NOMO-1 treated with DMSO at 0.1 percent for 48 hours (cell line): ENCODE results near the gene PARD6A.

Experiments
- DNase-seq: peaks from one replicate; lab custom pipeline; 2025; ENCODE audit not compliant: unreplicated experiment; lab: John Stamatoyannopoulos, UW

The PARD6A gene, protein sequence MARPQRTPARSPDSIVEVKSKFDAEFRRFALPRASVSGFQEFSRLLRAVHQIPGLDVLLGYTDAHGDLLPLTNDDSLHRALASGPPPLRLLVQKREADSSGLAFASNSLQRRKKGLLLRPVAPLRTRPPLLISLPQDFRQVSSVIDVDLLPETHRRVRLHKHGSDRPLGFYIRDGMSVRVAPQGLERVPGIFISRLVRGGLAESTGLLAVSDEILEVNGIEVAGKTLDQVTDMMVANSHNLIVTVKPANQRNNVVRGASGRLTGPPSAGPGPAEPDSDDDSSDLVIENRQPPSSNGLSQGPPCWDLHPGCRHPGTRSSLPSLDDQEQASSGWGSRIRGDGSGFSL

DNA sequence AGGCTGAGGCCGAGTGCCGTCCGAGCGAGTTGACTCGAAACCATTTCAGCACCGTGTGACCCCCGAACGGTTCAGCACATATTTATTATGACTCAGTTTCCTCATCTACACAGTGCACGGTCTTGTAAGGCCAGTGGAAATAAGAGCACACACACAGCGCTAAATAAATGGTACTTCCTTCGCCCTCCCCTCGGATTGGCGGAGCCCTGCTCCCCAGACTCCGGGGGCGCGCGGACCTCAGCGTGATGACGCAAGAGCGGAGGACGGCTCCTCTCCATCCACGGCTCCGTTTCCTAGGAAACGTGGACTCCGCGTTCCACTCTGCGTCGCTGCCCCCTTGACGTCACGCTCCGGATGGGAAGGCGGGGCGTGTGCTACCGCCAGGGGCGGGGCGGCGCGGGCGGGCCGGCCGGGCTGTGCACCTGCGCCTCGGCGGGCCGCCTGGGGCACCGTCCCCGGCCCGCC, at the start of gene PARD6A:
PARD6A (plus strand) TSS at position 397 of the 465 bp plus-strand sequence. CDS start 79 bp downstream, outside the sequence.
- DNase-seq, result peak; percentile 94

DNA sequence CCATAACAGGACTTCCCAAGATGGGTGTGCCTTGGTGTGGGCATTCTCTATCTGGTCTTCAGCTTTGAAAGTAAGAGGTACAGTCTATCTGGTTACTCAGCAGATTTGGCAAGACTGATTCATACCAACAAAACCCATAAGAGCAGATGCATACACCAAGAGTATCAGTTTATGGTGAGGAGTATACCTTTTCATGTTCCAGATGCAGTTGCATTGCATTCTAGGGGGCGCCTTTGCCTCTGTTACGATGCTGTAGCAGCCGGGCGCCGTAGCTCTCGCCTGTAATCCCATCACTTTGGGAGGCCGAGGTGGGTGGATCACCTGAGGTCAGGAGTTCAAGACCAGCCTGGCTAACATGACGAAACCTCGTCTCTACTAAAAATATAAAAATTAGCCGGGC, 47.0 kb upstream of the PARD6A start:
- DNase-seq, result no peak

DNA sequence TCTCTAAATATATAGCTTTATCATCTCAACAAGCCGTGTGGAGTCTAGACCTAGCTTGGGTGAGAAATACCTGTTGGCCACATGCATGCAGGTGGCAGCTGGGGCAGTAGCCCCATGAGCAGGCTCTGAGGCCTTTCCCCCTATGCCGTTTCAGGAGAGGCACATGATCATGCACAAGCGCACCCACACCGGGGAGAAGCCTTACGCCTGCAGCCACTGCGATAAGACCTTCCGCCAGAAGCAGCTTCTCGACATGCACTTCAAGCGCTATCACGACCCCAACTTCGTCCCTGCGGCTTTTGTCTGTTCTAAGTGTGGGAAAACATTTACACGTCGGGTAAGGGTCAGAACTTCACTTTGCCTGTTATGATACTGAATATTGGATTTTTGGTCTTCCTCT, 32.5 kb upstream of the PARD6A start:
- no peak for DNase-seq

DNA sequence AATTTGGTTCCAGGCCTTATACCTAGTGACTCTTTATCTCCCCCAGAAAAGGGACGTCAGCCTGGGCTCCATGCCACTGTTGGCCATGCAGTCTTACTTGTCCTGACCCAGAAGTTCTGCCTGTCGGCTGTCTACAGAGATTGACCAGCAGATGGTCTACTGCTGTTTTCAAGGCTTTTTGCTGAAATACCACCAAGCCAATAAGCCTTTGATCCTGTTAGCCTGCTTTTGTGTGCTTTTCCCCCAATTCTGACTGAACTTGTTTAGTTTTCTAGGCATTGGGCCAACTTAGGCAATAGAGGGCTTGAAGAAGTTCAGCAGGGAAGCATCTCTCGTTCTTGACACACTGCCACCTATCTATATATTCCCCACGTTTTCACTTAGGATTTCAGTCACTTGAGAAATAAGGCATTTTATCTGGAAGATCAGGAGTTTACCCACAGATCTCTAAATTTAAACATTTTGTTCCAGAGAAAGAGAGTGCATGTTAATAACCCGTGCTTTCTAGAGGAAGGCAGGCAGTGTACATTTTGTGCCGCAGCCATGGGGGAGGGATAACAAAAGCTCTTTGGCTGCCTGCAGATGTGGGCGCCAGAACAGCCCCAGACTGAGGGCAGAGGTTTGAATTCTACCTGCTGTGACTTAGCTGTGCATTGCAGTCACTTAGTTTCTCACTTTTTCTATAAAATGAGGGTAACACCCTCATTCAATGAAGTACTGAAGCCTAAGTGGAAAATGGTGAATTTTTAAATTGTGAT, 28.2 kb upstream of the PARD6A start:
- no peak for DNase-seq

DNA sequence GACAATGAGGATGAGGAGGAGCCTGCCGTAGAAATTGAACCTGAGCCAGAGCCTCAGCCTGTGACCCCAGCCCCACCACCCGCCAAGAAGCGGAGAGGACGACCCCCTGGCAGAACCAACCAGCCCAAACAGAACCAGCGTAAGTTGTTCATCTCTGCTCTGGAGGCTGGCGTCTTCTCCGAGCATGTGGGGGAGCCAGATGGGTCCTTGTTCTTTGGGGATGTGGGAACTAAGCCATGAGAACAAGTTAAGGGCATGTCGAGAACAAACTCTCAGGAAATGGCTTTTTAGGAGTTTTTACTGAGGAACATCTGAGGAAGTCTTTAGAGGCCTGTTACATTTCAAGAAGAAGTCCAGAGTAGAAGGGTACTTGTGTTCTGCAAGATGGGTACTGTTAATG, 24.0 kb upstream of the PARD6A start:
- DNase-seq, result no peak

DNA sequence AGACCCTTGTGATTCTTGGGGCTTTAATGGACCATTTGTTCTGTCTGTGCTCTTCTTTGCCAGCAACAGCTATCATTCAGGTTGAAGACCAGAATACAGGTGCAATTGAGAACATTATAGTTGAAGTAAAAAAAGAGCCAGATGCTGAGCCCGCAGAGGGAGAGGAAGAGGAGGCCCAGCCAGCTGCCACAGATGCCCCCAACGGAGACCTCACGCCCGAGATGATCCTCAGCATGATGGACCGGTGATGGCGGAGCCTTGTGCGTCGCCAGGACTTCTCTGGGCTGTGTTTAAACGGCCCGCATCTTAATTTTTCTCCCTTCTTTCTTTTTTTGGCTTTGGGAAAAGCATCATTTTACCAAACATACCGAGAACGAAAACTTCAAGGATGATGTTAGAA, 23.1 kb upstream of the PARD6A start:
- no peak for DNase-seq

DNA sequence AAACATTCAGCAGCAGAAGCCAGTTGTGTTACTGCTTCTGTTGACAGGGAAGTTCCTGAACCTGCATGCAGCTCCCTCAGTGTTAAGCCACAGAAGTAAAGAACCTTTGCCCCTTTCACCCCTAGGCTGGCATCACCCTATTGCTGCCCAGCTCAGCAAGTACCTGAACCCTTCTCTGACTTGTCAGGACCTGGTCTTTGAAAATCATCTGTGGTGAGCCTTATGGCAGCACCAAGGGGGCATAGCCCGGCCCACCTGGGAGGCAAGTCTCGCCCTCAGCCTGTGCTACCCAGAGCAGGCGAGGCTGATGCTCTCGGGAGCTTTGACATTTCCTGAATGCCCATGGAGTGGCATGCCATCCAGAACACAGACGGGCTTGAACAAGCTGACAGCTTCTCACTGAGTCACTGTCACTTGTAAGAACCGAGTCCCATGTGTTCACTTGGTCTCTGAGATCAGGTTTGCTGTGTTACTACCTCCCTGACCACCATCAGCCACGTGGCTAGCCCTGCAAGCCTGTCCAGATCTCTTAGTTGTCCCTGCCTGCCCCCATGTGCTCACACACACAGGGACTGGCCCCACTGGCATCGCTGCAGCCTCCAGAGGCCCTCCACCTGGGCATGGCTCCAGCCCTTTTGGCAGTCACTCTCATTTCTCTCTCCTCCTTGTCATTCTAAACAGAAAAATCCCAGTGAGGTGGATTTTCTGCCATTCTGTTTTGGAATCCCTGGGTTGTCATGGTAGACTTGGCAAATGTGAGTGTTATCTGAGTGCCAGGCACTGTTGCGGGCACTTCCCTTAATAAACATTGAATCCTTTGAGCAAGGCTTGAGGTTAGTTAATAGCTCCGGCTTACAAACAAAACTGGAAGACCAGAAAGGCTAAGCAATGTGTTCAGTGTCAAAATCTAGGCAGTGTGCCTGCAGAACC, 18.7 kb upstream of the PARD6A start:
- DNase-seq, result no peak

DNA sequence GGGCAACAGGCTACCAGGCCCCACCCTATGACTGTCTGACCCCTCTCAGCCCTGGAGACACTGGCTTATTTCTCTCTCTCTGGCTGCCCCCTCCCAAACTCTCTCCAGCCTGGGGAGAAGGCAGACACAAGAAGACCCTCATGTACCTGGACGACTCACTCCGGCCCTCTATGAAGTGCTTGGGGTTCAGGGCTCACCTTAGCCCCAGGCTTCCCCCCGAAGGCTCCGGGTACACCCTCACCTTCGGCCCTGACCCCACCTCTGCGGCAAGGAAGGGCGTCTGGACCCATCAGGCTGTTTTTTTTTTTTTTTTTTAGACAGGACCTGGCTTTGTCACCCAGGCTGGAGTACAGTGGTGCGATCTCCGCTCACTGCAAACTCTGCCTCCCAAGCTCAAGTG, 16.7 kb upstream of the PARD6A start:
- no peak for DNase-seq

DNA sequence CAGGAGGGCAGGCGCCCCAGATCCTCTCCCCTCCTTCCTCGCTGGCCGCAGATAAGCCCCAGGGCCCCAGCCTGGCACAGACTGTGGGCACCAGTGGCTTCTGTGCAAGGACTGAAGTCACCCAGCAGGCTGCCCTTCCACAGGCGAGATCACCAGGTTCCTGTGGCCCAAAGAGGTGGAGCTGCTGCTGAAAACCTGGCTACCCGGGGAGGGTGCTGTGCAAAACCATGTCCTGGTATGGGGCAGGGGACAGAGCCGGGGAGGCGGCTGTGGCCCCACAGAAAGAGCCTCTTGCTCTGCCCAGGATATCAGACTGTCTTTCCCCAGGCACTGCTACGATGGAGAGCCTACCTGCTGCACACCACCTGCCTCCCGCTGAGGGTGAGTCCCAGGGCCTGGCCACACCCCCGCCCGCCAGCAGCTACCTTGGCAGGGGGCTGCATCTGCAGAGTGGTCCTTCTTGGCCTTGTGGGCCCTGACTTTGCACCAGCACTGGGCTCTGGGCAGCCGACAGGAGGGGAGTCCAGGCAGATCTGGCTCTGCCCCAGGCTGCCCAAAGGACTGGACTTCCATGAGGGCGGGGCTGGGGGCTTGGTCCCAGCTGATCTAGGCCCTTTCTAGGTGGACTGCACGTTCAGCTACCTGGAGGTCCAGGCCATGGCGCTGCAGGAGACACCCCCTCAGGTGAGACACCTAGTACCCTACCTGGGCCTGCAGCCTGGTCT, 15.2 kb upstream of the PARD6A start:
- no peak for DNase-seq

DNA sequence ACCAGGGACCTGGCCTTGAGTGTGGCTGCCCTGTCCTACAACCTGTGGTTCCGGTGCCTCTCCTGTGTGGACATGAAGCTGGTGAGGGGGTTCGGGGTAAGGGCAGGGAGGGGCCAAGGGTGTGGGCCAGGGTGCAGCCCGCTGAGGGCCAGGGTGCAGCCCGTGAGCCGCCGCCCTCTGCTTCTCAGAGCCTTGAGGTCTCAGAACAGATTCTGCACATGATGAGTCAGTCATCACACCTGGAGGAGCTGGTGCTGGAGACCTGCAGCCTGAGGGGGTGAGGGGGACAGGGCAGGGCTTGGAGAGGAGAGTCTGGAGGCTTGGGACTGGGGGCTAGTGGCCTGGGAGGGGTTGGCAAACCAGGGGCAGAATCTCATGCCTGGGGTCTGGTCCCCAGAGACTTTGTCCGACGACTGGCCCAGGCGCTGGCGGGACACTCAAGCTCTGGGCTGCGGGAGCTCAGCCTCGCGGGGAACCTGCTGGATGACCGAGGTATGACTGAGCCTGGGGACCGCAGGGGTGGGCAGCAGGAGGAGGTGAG, 13.6 kb upstream of the PARD6A start:
- no peak for DNase-seq

DNA sequence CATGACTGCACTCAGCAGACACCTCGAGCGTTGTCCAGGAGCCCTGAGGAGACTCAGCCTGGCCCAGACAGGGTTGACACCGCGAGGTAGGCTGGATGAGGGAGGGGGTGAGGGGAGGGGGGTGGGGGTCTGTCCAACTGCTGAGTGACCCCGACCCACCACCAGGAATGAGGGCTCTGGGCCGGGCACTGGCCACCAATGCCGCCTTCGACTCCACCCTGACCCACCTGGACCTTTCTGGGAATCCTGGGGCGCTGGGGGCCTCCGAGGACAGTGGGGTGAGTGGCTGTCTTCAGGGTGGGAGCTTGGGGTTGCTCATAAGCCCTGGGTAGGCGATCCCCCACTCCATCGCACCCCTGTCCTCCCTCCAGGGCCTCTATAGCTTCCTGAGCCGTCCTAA, 13.1 kb upstream of the PARD6A start:
- DNase-seq, result no peak

DNA sequence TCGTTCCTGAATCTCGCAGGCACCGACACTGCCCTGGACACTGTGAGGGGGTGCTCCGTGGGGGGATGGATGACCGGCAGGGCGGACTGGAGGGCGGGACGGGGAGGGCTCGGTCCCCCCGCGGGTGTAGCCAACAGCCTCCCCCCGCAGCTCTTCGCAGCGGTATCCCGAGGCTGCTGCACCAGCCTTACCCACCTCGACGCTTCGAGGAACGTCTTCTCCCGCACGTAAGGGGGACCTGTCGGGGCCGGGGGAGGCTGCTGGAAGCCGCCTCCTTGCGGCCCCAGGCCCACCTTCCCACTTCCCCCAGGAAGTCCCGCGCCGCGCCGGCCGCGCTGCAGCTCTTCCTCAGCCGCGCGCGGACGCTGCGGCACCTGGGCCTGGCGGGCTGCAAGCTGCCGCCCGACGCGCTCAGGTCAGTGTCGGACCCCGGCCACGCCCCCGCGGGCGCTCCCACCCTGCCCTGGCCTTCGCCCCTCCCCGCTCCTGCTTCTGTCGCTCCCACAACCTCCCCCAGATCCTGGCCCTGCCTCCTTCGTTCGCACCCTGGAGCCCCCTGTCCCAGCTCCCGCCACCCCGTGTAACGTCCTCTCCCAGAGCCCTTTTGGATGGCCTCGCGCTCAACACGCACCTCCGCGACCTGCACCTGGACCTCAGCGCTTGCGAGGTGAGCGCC, 12.5 kb upstream of the PARD6A start:
- no peak for DNase-seq

DNA sequence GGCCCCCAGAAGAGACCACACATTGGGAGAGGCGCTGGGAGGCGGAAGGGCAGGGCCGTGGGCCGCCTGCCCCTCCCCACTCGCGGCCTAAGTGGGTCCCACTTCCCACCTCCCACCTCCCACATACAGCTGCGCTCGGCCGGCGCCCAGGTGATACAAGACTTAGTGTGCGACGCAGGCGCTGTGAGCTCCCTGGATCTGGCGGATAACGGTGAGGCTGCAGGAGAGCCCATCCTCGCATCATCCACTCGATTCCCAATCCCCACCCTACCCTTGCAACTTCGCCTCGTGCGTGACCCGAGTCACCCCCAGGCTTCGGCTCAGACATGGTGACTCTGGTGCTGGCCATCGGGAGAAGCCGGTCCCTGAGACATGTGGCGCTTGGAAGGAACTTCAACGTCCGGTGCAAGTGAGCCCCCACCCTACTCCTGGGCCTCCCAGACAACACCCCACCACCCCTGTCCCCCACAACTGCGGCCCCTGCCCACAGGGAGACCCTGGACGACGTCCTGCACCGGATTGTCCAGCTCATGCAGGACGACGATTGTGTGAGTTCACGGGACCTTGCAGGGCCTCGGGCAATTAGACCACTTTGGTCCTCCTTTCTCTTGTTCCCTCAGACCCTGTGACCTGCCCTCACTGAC, 11.9 kb upstream of the PARD6A start:
- DNase-seq, result no peak

DNA sequence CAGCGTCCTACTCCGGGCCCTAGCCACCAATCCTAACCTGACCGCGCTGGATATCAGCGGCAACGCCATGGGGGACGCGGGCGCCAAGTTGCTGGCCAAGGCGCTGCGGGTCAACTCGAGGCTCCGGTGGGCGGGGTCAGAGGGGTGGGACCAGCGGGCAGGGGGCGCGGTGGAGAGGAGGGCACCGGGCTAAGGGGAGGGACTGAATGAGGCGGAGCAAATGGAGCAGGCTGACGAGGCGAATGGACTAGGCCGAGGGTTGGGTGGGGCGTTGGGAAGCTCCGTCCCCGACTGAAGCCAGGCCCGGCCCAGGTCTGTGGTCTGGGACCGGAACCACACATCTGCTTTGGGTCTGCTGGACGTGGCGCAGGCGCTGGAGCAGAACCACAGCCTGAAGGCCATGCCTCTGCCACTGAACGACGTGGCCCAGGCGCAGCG, 11.2 kb upstream of the PARD6A start:
- DNase-seq, result no peak

DNA sequence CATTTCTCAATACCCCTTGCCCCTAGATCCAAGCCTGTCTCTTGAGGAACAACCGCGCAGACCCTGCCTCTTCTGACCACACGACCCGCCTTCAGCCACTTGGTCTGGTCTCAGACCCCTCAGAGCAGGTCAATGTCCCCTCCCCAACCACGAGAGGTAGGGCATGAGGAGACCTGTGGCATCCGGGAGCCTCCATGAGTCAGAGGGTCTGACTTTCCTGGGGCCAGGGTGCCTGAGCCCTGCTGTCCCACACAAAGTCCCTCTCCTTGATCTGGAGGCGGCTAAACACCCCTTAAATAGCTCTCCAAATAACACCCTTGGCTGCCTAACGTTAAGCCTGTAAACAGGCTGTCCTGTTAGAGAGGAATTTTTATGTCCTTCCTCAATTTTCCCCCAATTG, 10.7 kb upstream of the PARD6A start:
- DNase-seq, result no peak

DNA sequence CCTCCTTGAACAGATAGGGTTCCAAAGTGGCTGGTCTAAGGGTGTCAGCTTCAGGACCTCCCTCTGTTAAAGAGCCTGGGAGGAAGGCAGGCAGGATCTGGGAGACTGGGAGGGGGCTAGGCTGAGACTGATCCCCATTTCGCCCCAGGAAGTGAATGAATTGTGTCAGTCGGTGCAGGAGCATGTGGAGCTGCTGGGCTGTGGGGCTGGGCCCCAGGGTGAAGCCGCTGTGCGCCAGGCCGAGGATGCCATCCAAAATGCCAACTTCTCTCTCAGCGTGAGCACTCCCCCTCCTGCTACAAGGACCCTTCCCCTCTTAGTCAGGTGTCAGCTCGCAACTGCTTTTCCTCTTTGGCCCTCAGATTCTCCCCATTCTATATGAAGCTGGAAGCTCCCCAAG, 9.7 kb upstream of the PARD6A start:
- DNase-seq, result no peak

DNA sequence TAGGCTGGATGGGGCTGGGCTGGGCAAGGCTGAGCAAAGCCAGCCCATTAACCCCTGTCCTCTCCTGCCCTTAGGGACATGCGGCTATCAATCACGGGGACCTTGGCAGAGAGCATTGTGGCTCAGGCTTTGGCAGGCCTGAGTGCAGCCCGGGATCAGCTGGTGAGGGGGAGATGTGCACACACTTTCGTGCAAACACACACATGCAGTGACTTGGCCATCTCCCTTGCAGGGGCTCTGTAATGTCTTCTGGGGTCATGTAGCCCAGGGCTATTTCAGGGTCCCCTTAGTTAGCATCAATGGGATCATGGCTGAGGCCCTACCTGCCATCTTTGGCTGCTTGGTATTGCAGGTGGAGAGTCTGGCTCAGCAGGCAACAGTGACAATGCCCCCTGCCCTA, 8.9 kb upstream of the PARD6A start:
- no peak for DNase-seq

DNA sequence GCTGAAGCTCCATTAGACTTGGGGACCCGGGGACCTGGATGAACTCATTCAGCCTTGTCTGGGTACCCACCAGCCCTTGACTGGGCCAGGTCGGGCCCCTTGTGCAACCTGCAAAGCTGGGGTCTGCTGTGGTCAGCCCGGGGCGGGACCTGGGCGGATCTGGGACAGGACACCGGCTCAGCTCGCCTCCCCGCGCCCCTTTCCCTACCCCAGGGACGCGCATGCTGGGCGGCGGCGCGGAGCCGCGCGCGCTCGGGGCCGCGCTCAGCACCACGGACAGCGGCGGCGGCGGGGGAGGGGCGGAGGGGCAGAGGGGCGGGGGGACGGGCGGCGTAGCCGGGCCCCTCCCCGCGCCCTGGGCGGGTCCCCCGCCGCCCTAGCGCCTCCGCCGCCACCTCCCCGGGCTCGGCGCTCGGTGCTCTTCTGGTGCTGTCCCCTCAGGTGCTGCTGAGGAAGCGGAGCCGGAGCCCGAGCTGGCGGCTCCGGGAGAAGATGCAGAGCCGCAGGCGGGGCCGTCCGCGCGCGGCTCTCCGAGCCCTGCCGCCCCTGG, 8.1 kb upstream of the PARD6A start:
- no peak for DNase-seq
